Measurements from ENCODE around the gene CFAP97D2. TPM values are rescaled to one million over a fixed set of nuclear protein-coding genes. Genes with fewer than 3 reads are reported as not detected.
A peak's percentile ranks its signal among the peaks of the same experiment; 100 is the strongest.

Gene CFAP97D2
- total RNA-seq, 1 donor from 2014 or later: not detected

DNA sequence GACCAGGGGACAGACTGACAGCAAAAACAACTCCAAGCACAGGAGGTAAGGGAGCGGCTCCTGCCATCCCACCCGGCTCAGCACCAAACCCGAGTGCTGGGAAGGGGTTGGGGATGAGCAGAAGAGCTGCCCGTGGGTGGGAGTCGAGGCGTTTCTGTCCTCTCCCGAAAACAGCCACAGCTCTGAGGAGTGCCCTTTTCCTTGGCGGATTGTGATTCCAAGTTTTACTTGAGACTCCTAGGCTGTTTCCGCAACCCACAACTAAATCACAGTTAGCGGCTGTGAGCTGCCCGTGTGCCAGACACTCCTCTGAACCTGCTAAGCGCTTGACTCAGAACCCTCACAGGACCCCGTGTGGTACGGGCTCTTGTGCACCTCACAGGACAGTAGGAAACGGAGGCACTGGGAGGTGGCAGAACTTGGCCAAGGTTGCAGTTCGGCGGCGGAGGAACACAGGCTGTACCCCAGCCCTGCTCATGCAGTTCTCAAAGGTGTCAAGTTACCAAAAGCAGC is 21.4 kb downstream of the CFAP97D2 start:
- DNase-seq: no peak

DNA sequence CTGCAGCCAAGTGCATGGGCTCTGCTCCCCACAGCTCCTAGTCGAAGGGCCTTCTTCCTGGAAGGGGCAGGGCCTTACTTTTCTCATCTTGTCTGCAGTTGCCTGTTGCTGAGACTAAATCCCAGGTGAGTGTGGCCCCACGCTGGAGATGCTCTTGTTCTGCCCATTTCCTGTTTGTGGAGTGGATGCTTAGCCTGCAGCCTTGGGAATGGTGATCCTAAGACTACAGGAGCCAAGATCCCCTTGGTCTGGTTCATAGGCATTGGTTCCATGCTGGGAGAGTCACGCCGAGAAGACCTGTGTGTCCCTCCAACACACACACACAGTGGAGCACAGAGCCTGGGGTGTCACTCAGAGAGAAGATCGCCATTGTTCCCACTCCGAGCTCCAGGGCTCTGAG is 23.5 kb downstream of the CFAP97D2 start:
- no peak for DNase-seq

- DNase-seq: no peak
These were observed 24.5 kb downstream of the CFAP97D2 start for GRCh38 chr13:114203536-114203935.

- no peak for DNase-seq
These were observed 25.8 kb downstream of the CFAP97D2 start for GRCh38 chr13:114204894-114205293.

DNA sequence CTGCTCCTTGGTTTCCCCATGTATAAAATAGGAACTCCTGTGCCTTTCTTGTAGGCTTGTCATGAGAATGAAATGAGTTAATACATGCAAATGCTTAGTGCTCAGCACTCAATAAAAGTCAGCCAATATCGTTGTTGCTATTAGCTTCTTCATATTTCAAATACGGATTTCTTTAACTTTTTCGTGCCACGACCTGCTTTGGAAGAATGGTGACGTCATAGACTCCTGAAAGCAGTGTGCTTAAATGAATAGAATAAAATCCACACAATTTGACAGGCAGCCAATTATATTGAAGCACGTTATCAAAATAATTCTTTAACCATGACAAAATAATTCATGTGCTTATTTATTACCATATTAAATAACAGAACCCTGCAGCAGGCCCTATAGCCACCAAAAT is 29.1 kb downstream of the CFAP97D2 start:
- no peak for DNase-seq

DNA sequence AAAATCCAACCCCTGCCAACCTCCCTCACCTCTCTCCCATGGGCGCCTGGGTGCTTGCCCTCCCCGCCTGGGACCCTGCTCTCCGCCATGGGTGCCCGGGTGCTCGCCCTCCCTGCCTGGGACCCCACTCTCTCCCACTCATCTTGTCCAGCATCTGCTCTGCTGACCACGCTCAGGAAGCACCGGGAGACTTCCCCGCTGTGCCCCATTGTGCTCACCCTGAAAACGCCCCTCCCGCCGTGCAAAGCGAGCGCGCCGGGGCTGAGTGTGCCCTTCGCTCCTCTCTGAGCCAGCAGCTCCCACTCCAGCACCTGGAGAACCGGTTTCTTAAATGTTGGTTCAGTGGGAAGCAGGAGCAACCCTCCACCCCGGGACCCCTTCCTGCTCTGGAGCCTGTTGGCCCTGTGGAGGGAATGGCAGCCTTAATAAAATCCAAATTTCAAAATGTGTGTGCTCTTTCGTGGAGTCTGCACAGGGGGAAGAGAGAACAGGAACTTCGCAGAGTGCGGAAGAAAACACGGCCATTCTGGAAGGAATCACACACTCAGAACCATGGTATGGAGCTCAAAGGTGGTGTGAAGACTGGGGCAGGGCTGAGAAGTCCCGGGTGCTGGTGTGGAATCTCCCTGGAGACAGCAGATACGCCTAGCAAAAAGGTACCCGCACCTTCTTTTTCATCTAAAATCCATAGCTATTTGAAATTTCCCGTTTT is 32.5 kb downstream of the CFAP97D2 start:
- DNase-seq: no peak

DNA sequence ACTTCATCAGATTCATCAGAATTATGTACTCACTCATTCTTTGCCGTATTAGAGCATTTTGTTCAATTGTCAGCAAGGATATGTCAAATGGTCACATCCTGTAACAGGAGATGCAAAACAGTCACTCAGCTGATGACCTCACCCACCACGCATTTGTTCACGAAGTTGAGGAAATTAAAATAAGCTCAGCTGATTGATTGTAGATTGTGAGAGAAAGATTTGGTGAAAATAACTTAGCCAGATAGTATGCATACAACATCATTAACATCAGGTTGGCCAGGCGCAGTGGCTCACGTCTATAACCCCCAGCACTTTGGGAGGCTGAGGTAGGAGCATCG is 33.1 kb downstream of the CFAP97D2 start:
- DNase-seq: peak; percentile 91

DNA sequence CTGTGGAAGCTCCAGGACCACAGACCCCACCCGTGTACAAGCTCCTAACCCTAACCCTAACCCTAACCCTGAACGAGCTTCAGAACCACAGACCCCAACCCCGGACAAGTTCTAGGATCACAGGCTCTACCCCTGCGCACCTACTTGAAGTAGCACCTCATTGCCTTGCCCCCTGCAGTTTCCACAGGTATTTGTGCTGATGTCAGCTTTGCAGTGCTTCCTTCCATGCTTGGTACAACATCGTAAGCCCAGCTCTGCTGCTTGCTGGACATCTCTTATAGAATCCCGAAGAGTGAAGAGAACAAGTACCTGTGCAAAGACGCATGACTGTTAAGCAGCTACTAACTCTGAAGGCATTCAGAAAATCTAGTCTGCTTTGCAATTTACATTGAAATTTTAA is 34.9 kb downstream of the CFAP97D2 start:
- DNase-seq: no peak

DNA sequence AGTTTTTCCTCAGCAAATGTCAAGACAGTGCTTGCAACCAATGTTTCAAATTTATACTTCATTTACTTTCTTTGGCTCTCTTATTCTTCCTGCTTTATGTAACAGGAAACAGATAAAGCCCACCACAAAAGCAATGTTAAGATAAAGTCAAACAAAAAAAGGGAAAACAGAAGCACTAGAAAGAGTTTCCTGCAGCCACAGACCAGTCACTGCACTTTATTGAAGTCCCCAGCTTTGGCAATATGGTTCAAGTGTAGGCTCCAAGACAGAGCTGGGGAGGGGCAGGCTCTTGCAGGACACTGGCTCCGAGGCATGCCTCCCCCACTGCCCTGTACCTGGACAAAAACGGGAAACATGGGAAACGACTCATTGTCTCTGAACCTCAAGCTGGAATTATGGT is 40.3 kb downstream of the CFAP97D2 start:
- no peak for DNase-seq

GRCh38 chr13:114222461-114222968 is 43.5 kb downstream of the CFAP97D2 start:
- no peak for DNase-seq

GRCh38 chr13:114224201-114224600 is 45.1 kb downstream of the CFAP97D2 start:
- DNase-seq: no peak

GRCh38 chr13:114225610-114226009 is 46.6 kb downstream of the CFAP97D2 start:
- no peak for DNase-seq

GRCh38 chr13:114226088-114226487 is 47.0 kb downstream of the CFAP97D2 start:
- DNase-seq: no peak

GRCh38 chr13:114226699-114227323 is 47.8 kb downstream of the CFAP97D2 start:
- DNase-seq: peak; percentile 92

DNA sequence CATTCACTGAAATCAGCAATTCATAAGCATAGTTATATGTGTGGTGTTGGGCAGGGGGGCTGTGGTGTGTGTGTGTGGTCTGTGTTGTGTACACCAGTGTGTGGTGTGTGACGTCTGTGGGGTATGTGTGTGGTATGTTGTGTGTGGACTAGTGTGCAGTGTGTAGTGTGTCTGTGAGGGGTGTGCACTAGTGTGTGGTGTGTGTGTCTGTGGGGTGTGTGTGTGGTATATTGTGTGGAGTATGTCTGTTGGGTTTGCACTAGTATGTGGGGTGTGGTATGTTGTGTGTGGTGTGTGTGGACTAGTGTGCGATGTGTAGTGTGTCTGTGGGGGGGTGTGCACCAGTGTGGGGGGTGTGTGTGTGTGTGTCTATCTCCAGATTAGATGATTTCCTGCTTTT is 48.5 kb downstream of the CFAP97D2 start:
- no peak for DNase-seq

- DNase-seq: no peak
These were observed 49.1 kb downstream of the CFAP97D2 start for GRCh38 chr13:114228176-114228575.

DNA sequence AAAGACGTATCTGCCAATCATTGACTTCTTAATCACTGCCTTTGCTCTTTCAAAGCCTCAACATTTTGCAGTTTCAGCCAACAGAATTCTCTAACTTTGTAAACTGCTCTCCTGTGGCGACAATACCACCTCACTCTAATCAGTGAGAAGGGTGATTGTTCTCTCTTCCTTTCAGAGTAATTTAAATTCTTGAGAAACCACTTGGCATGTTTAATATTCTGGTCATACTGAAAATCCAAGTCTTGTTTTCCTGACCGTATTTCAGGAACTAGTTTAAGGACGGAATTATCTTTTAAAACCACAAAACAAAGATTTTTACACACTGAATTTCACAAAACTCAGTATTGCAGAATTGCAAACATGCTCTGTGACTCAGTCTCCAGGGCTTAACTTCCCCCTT is 50.4 kb downstream of the CFAP97D2 start:
- no peak for DNase-seq

GRCh38 chr13:114230117-114230516 is 51.1 kb downstream of the CFAP97D2 start:
- DNase-seq: no peak

DNA sequence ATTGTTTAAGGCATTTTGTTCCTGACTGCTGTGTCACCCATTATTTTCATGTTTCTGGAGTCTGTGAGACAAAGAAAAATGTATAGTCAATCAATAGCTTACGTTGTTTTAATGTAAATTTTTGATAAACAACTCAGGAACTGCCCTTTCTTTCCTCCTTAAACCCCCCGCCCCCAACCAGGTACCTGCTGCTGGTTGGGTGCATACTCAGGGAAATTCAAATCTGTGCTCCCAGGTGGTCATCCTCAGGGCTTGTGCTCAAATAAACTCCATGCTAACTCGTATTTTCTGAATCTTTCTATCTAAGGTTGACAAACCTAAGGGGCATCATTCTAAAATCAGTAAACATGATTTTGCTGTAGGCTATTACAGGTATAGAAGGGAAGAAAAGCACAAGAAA is 51.5 kb downstream of the CFAP97D2 start:
- no peak for DNase-seq

- no peak for DNase-seq
These were observed 52.8 kb downstream of the CFAP97D2 start for GRCh38 chr13:114231886-114232285.

DNA sequence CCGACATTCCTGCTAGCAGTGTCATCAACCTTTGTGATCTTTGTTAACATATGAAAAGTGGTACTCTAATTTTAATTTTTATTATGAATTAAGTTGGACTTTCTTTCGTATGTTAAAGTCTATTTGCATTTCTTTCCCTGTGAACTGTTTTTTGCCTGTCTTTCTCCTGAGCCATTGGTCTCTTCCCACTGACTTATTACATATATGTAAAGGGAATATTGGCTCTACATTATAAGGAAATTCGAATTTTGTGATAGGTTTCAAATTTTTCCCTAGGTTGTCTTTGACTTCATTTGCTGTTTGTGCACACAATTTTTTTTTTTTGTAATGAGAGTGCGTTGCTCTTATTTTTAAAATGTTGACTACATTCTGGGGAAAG is 55.2 kb downstream of the CFAP97D2 start:
- DNase-seq: no peak

- DNase-seq: peak; percentile 91
These were observed 55.8 kb downstream of the CFAP97D2 start, which contains the start of gene CDC16 for GRCh38 chr13:114234645-114235421. TSS of gene CDC16 (plus strand) at chr13:114234897. CDS start at chr13:114235085, 188 bp downstream.

- DNase-seq: no peak
These were observed 56.6 kb downstream of the CFAP97D2 start for GRCh38 chr13:114235697-114236096.
